GM19351 (cell line): ENCODE results near the gene RTKN2.
"Not testable (repeated sequence)": the region's sequence is repeated elsewhere in the genome, so short reads cannot be mapped to it uniquely, and the experiment has no call there.

Experiments
- ATAC-seq: cut with Tn5 transposase; IDR thresholded peaks from one replicate; pipeline ENCODE4 v1.9.1; 2021; ENCODE audit warnings: mild to moderate bottlenecking, moderate library complexity; ENCODE audit not compliant: unreplicated experiment

The RTKN2 gene, protein sequence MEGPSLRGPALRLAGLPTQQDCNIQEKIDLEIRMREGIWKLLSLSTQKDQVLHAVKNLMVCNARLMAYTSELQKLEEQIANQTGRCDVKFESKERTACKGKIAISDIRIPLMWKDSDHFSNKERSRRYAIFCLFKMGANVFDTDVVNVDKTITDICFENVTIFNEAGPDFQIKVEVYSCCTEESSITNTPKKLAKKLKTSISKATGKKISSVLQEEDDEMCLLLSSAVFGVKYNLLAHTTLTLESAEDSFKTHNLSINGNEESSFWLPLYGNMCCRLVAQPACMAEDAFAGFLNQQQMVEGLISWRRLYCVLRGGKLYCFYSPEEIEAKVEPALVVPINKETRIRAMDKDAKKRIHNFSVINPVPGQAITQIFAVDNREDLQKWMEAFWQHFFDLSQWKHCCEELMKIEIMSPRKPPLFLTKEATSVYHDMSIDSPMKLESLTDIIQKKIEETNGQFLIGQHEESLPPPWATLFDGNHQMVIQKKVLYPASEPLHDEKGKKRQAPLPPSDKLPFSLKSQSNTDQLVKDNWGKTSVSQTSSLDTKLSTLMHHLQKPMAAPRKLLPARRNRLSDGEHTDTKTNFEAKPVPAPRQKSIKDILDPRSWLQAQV

DNA sequence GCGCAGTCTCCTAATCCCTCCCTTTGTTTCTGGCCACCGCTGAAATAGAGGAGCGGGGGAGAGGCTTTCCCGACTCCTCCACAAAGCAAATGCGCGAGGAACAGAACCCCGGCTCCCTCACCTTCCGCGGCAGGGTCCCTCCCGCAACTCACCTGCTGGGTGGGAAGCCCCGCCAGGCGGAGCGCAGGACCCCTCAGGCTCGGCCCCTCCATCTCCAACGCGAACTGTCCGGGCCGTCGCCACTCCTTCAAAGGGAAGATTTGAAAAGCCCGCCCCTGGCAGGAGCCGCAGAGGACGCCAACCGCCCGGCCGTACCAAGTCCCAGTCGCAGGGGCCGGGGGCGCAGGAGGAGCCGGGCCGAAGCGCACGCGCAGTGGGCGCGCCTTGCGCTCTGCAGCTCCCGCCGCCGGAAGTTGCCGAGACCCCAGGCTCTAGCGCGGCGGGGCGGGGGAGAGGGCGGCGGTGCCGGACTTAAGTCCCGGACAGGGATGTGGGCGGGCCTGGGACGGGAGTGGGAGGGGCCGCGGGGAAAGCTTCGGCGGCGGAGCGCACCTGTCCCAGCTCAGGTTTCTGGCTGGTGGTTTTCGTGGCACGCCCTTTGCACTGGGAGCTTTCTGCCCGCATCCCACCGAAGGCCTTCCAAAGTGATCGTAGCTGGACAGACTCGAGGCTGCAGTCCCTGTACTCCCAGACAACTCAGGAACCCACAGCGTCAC, at the start of gene RTKN2:
TSS of gene RTKN2 (minus strand) at position 446 of the 716 bp plus-strand sequence. CDS start at position 212, 234 bp downstream.
- ATAC-seq = peak; percentile 73

DNA sequence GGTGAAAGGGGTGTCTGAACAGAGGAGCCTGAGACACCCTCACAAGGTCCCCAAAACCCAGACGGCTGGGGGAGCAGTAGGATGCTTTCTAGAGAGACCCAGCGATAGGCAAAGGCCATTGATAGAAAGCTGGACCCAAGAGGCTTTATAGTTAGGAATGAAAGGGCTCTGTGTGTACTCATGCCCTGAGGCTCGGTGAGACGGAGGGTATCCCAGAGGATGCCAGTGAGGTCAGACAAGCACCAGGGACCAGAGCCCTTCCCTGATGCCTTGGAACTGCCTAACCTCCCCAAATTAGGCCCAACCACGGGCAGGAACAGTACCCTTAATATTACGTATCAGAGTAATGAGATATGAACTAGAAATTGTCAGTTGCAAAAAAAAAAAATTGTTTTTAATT, 48.6 kb upstream of the RTKN2 start:
- no peak for ATAC-seq

DNA sequence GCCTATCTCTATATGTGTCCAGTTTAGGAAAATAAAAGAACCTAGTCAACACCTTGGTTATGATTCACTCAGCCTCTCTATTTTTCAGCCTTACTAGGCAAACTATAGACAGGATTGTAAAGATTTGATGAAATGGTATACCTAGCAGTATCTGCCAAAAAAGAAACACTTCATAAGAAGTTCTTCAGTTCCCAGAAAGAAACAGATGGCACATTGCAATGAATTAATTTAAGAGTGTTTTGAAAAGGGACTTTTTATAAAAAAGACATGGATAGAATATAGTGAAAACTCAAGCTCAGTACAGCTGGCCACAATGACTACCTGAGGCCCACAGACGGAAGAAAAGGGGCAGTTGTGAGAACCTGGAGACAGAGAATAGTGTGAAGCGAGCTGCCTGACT, 40.6 kb upstream of the RTKN2 start:
- ATAC-seq = no peak

DNA sequence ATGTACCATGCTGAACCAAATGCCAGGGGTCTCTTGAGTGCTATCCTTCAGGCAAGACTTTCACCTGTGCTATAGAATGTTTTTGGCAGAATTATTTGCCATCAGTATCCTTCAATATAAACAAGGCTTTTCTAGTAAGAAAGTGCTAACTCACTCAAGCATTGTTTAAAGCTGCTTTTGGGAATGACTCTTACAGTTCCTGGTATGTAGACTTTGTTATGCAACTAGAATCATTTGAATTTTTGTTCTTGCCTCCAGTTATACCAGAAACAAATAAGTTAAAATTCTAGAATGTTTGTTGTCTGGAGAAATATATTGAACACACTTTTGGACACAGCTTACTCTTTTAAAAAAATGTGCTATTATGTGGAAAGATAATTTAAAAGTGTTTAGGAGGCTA, 39.5 kb upstream of the RTKN2 start:
- ATAC-seq = no peak

DNA sequence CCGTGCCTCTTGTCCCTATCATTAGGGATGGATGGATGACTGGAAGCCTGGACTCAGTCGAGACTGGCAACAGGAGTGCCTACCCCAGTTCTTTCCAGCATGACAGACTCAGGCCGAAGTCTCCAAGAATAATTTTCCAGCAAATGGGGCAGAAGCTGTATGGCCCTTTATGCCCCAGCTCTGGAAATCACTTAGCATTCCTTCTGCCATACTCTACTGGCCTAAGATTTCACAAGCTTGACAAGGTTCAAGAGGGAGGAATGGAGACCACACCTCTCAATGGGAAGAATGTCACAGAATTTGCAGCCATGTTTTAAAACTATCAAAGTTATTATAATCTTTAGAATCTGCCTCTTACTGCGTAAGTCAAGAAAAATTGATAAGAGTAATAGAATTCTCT, 39.0 kb upstream of the RTKN2 start:
- no peak for ATAC-seq

DNA sequence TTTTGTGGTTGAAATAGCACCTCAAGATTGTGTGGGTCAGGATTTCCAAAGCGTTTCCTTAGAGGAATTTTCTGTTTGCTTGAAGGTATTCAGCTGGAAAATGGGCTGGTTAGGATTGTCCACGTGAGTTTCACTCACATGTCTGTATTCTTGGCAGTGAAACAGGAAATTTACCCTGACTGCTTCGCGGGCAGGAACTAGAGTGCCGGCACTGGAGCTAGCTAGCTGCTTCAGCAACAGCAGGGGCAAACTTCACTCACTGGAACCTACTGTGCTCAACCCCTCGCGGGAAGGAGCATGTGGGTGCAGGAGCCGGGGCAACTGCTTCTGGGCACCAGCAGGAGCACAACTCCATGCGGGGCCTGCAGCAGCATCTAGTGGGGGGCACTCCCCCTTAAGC, 38.0 kb upstream of the RTKN2 start:
- ATAC-seq = no peak

DNA sequence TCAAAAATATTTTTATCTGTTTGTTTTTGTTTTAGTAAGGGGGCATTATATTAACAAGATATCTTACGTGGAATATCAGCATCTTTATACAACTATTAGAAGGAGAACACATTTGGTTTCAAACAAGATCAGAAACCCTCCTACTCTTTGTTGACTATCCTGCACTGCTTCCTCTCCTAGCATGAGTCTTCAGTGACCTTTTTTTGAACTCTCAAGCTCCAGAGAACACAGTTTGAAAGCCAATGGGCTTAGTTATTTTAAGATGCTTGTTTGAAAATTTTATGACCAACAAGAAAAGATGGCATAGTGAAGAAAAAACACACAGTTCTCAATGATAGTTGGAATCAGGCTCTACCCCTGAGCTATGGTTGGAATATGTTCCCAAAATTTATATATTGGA, 37.2 kb upstream of the RTKN2 start:
- ATAC-seq = no peak

DNA sequence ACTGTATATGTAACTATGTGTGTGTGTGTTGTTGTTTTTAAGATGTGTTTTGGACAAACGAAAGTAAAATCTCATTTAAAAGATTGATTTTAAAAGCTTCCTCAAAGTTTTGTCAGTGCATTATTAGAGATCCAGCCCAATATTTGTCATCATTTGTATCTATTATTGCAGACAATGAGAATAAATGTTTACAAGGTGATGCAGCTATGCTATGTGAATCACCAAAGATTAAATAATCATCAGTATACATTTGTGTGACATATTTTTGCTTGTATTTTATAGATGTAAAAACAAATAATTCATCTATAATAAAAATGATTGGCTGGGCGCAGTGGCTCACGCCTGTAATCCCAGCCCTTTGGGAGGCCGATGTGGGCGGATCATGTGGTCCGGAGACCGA, 35.3 kb upstream of the RTKN2 start:
- ATAC-seq = no peak

DNA sequence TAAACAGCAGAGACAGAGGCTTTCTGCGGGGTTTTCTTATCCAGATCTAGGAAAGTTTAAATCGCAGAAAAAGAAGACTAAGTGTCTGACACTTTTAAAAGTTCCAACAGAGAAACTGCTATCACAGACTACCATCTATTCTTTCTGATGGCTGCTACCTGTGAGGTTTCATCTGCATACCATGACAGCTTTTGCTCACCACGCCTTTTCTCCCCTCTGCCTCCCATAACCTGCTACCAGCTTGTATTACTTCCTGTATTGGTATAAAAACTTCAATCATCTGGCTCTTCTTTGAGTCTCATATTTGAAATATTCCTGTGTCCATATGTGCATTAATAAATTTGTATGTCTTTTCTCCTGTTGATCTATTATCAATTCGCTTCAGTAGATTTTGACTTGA, 34.1 kb upstream of the RTKN2 start:
- ATAC-seq = no peak

DNA sequence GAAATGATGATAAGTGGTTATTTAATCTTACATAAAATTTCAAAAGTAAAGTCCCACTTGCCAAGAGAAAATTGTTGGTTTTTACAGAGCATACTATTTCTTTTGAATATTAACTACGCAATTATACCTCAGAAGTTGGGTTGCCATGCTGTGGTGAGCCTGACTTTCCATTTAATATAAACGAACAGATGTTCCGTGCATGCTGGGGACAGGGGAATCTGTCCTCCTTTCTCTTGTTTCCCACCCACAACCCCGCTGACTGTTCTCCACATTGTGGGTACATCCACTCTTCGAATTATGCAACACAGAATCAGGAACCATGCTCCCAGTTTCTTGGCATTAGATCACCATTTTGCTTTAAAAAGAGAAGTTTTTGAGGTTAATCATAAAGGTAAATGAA, 29.2 kb upstream of the RTKN2 start:
- ATAC-seq = no peak

DNA sequence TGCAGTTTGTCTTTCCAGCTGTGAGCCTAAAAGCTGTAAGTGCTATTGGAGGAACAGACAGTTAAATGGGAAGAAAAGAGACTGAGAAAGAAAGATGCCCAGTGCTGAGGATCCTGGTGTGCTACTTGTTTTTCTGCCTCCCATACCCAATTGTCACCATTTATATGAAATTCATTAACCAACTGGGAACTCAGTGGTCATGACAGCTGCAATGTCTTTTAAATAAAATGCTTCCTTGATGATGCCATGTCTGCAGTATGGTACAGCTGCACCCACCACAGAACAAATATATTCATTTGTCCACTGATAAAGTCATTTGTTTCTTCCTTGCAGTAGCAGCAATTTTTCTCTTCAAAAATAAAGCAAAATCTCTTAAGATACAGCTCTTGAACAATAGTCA, 15.6 kb upstream of the RTKN2 start:
- ATAC-seq = no peak

DNA sequence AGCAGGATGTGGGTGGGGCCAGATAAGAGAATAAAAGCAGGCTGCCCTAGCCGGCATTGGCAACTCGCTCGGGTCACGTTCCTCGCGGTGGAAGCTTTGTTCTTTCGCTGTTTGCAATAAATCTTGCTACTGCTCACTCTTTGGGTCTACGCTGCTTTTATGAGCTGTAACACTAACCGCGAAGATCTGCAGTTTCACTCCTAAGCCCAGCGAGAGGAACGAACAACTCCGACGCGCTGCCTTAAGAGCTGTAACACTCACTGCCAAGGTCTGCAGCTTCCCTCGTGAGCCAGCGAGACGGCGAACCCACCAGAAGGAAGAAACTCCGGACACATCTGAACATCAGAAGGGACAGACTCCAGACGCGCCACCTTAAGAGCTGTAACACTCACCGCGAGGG, 12.7 kb upstream of the RTKN2 start:
- ATAC-seq = not testable (repeated sequence)

DNA sequence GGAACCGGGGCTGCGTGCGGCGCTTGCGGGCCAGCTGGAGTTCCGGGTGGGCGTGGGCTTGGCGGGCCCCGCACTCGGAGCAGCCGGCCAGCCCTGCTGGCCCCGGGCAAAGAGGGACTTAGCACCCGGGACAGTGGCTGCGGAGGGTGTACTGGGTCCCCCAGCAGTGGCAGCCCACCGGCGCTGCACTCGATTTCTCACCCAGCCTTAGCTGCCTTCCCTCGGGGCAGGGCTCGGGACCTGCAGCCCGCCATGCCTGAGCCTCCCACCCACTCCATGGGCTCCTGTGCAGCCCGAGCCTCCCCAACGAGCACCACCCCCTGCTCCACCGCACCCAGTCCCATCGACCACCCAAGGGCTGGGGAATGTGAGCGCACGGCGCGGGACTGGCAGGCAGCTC, 11.7 kb upstream of the RTKN2 start:
- not testable (repeated sequence) for ATAC-seq

DNA sequence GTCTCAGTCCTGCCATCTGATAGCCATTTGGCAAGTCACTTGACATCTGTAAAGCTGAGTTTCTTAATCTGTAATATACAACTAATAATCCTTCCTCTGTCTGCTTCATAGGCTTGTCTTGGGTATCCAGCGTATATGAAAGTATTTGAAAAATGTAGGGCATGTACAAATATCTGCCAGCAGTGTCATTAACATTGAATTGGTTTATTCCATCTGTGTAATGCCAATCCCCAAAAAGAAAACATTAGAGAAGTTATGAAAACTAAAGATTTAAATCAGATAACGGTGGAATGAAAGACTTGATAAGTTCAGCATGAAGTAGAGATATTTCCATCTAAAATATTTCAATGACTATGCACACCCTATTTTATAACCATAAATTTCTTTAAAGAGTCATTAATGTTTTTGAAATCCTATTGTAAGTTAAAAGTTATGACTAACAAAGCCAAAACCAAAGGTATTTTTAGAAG, 9.8 kb upstream of the RTKN2 start:
- ATAC-seq = no peak

DNA sequence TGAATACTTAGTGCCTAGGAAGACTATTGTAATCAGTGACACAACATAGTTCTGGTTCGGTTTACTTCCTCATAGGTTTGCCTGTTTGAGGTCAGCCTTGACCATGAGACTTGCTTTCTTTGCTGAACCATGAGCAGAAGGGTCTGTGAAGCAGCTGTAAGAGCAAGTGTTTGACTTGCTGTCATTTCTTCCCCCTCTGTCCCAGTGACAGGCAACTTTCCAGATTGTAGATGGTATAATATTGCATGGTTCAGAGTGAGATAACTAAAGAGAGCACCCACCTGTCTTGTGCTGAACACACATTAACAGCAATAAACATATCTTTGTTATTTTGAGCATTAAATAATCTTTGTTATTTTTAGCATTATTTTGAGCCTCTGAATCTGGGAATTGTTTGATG, 9.3 kb upstream of the RTKN2 start:
- ATAC-seq = no peak

DNA sequence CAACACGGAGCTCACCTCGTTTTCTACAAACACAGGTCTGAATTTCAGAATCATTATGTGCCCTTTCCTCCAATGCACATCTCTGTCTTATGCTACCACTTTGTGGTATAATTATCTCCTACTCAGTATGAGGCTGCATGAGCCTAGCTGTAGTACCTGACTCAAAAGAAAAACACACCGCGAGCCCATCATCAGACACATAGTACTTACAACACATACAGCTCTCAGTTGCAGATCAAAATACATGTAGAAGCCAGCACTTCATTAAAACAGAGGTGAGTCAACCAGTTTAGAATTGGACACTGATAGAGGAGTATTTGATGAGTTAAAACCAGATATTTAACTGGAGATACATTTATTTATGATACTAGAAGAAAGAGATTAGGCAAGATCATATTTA, 1.4 kb upstream of the RTKN2 start:
- no peak for ATAC-seq

DNA sequence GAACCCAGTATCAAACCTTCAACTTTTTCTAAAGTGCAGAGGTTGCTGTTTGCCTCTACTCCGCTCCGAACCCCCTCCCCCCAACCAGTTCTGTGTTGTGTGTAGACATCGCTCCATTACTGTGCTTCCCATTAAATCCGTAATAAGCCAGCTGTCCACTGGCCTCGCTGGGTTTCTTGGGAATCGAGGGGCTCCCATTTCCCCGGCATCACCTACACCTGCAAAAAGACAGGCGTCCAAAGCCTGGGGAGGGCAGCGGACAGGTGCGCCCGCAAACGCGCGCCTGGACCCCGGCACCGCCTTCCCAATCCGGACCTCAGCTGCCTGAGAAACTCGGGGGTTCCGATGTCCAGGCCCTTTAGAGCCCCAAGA, 631 bp downstream of the RTKN2 start:
- peak; percentile 5 for ATAC-seq

DNA sequence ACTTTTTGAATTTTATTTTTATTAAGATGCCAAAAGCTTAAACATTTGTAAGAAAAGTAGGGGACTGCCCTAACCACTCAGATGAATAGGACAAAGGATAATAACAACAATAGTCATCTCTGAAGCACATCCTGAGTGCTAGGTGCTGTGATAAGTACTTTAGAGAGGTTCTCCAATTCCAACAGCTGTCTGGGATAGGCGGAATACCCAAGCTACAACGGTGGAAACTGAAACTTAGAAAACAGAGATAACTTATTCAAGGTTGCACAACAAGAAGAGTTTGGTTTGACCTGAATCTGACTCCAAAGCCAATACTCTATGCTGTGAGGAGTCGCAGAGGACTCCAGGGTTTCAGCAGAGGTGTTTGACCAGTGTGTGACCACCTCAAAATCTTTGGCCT, 2.0 kb downstream of the RTKN2 start:
- no peak for ATAC-seq

DNA sequence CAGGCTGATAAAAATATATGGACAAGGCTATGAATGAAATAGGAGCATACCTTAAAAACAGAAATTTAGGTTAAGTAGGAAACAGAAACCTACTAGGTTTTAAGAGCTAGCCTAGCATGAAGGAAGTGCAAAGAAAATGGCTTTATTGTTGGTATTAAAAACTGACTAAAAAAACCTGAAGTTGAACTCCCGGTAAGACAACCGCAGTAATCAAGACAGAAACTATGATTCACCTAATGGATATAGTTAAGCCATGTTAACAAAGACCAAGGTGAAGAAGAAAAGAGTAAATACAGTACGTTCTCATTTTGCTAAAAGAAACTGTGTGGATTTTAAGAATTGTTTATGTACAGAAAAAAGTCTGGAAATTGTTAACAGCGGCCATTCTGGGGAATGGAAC, 2.5 kb downstream of the RTKN2 start:
- ATAC-seq = no peak

DNA sequence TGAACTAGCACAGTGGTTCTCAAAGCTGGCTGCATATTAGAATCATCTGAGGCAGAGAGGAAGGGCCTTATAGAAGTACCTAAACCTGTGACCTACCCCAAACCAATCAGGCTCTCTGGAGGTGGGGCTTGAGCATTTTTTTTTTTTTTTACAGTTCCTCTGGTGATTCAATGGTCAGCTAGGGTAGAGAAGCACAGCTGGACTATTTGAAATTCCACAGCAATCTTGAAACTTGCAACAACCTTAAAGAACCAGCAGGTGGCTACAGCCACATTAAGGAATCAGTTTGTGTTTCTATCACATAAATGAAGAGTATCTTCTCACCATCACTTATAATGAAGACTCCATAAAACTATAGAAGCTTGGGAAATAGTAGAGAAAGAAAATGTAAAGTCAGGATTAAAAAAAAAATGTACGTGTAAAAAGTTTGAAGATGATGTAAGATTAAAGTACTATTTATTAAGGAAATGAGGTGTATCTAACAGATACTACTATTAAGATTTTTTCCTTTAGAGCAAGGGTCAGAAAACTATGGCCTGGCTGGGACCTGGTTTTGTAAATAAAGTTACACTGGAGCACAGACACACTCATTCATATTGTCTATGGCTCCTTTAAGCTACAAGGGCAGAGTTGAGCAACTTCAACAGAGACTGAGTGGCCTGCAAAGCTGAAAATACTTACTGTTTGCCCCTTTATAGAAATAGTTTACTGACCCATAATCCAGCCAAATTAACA, 3.8 kb downstream of the RTKN2 start:
- peak; percentile 43 for ATAC-seq

DNA sequence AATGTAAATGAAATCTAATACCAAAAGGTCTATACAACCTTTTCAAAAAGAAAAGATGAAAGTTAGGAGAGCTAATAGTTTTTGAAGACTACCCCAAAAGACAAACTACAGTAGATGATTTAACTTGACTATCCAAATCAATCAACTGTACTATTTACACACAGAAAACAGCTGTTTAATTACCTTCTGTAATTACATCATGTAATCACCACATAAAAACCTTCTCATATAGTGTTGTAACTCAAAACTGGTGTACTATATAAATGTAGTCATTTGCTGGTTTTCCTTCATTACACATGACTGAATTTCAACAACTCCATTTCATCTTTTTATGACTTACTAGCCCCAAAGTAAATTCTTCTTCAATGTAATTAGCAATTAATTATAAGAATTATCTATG, 4.5 kb downstream of the RTKN2 start:
- ATAC-seq = no peak
